Measurements from ENCODE around the gene KLF16. TPM values are rescaled to one million over a fixed set of nuclear protein-coding genes. Genes with fewer than 3 reads are reported as not detected.
A peak's percentile ranks its signal among the peaks of the same experiment; 100 is the strongest.
"Not testable (repeated sequence)": the region's sequence is repeated elsewhere in the genome, so short reads cannot be mapped to it uniquely, and the experiment has no call there.

KLF16 gene
- total RNA-seq, 5 donors from 2014 or later (not counting 1 experiment from before 2014, with no cell fraction given), result 29.8 to 61.4 (median 32.7) TPM

GRCh38 chr19:1882786-1883692 lies 19.7 kb upstream of the KLF16 start:
- H3K27me3 ChIP-seq (replicated peaks in 1 of 2; ENCODE audit: control insufficient read depth in 2 of 2, extremely low read depth in 1 of 2, insufficient read depth in 2 of 2, low read length in 1 of 2), result no peaks in the 10 kb centered on the region
- peak in 1 of 4 experiments; percentile 1 for ATAC-seq (replicated peaks in 1 of 4)
- H3K9me3 ChIP-seq, result no peaks in the 10 kb centered on the region
- 24% methylated on average over 20 of the region's 25 CpGs for WGBS (ENCODE audit: insufficient coverage)
- peaks cover 6 to 15% of the 10 kb centered on the region in 2 donors for H3K36me3 ChIP-seq (ENCODE audit: control insufficient read depth in 2 of 2, extremely low read depth in 1 of 2, insufficient read depth in 1 of 2, low read length in 1 of 2)
- CTCF ChIA-PET, result no interaction called here
- peaks cover 17 to 57% of the 10 kb centered on the region in 2 experiments for H3K4me1 ChIP-seq (ENCODE audit: control insufficient read depth in 1 of 2, extremely low read depth in 1 of 2, insufficient read depth in 2 of 2, low read length in 2 of 2)
- peak overlapping the region; percentile 95 for H3K27ac ChIP-seq (ENCODE audit: low read length)
- Mint-ChIP-seq H3K27ac (peak overlapping the region; percentile 95 to 99), H3K4me1 (peaks cover 30 to 46% (median 32%) of the 10 kb centered on the region in 3 donors), H3K27me3 (no peaks in the 10 kb centered on the region), H3K9me3 (no peaks in the 10 kb centered on the region), H3K36me3 (peaks cover 11% of the 10 kb centered on the region), H3K4me3 (peak overlapping the region; percentile 94 to 99 (median 97))
- peak in 1 of 35 experiments; percentile 32 for DNase-seq
- peak overlapping the region; percentile 85 to 99 for H3K4me3 ChIP-seq (ENCODE audit: control insufficient read depth in 1 of 2, extremely low read depth in 1 of 2, low read length in 1 of 2)
- POLR2A ChIA-PET, result interaction anchor here in 1 of 2 donors (0.6 kb wide), 1 partner anchor 69 kb away, joined by 3 read pairs; no protein-coding TSS in a partner anchor

- H3K4me1 ChIP-seq (ENCODE audit: control insufficient read depth in 1 of 2, extremely low read depth in 1 of 2, insufficient read depth in 2 of 2, low read length in 2 of 2), result peaks cover 17 to 57% of the 10 kb centered on the region in 2 experiments
- peak overlapping the region; percentile 85 to 99 for H3K4me3 ChIP-seq (ENCODE audit: control insufficient read depth in 1 of 2, extremely low read depth in 1 of 2, low read length in 1 of 2)
- H3K27ac ChIP-seq (ENCODE audit: low read length), result peak overlapping the region; percentile 95
- peak overlapping the region; percentile 94 to 99 (median 97) for H3K4me3 Mint-ChIP-seq
- no peaks in the 10 kb centered on the region for H3K27me3 Mint-ChIP-seq
- POLR2A ChIA-PET, result interaction anchor here in 1 of 2 donors (0.6 kb wide), 1 partner anchor 70 kb away, joined by 3 read pairs; no protein-coding TSS in a partner anchor
- H3K4me1 Mint-ChIP-seq, result peaks cover 30 to 42% (median 32%) of the 10 kb centered on the region in 3 donors
- H3K36me3 Mint-ChIP-seq, result peaks cover 11% of the 10 kb centered on the region
- peak; percentile 38 to 72 (median 60) for ATAC-seq (replicated peaks in 1 of 4)
- peak; percentile 54 to 92 (median 79) for DNase-seq
- peak overlapping the region; percentile 95 to 99 for H3K27ac Mint-ChIP-seq
- H3K36me3 ChIP-seq (ENCODE audit: control insufficient read depth in 2 of 2, extremely low read depth in 1 of 2, insufficient read depth in 1 of 2, low read length in 1 of 2), result peaks cover 6 to 15% of the 10 kb centered on the region in 2 donors
- H3K9me3 Mint-ChIP-seq, result no peaks in the 10 kb centered on the region
- 9% methylated on average over 24 of the region's 31 CpGs for WGBS (ENCODE audit: insufficient coverage)
- CTCF ChIA-PET, result no interaction called here
- no peaks in the 10 kb centered on the region for H3K9me3 ChIP-seq
- no peaks in the 10 kb centered on the region for H3K27me3 ChIP-seq (replicated peaks in 1 of 2; ENCODE audit: control insufficient read depth in 2 of 2, extremely low read depth in 1 of 2, insufficient read depth in 2 of 2, low read length in 1 of 2)
These were observed 18.9 kb upstream of the KLF16 start for GRCh38 chr19:1882089-1882785.

- Histone ChIP-seq H3K4me1 (ENCODE audit: control insufficient read depth in 1 of 2, extremely low read depth in 1 of 2, insufficient read depth in 2 of 2, low read length in 2 of 2) (peaks cover 18 to 61% of the 10 kb centered on the region in 2 experiments), H3K4me3 (ENCODE audit: control insufficient read depth in 1 of 2, extremely low read depth in 1 of 2, low read length in 1 of 2) (peak overlapping the region; percentile 85 to 99), H3K27ac (ENCODE audit: low read length) (peak overlapping the region; percentile 95), H3K36me3 (ENCODE audit: control insufficient read depth in 2 of 2, extremely low read depth in 1 of 2, insufficient read depth in 1 of 2, low read length in 1 of 2) (peaks cover 6 to 15% of the 10 kb centered on the region in 2 donors)
- H3K36me3 Mint-ChIP-seq, result peaks cover 11% of the 10 kb centered on the region
- H3K9me3 Mint-ChIP-seq; H3K9me3 ChIP-seq; H3K27me3 Mint-ChIP-seq; POLR2A ChIA-PET; DNase-seq; H3K27me3 ChIP-seq (replicated peaks in 1 of 2; ENCODE audit: control insufficient read depth in 2 of 2, extremely low read depth in 1 of 2, insufficient read depth in 2 of 2, low read length in 1 of 2); CTCF ChIA-PET: not testable (repeated sequence)
- WGBS (ENCODE audit: insufficient coverage), result 25% methylated on average over 14 of the region's 44 CpGs
- H3K4me1 Mint-ChIP-seq, result peaks cover 30 to 43% (median 33%) of the 10 kb centered on the region in 3 donors
- H3K4me3 Mint-ChIP-seq, result peak overlapping the region; percentile 94 to 99 (median 97)
- H3K27ac Mint-ChIP-seq, result peak overlapping the region; percentile 95 to 99
- peak in 1 of 4 experiments; percentile 1 for ATAC-seq (replicated peaks in 1 of 4)
These were observed 18.2 kb upstream of the KLF16 start for GRCh38 chr19:1881393-1882088.

- POLR2A ChIA-PET, result no interaction called here
- 86% methylated on average over 19 of the region's 35 CpGs for whole genome bisulfite sequencing (ENCODE audit: insufficient coverage)
- H3K9me3 ChIP-seq, result no peaks in the 10 kb centered on the region
- H3K27ac ChIP-seq (ENCODE audit: low read length), result peak overlapping the region; percentile 23
- Mint-ChIP-seq H3K9me3 (no peaks in the 10 kb centered on the region), H3K27me3 (no peaks in the 10 kb centered on the region), H3K4me1 (peaks cover 34 to 49% (median 38%) of the 10 kb centered on the region in 3 donors), H3K36me3 (peaks cover 11% of the 10 kb centered on the region), H3K27ac (peak overlapping the region; percentile 55 to 69), H3K4me3 (peak overlapping the region; percentile 41 to 49 (median 45))
- CTCF ChIA-PET, result no interaction called here
- H3K4me1 ChIP-seq (ENCODE audit: control insufficient read depth in 1 of 2, extremely low read depth in 1 of 2, insufficient read depth in 2 of 2, low read length in 2 of 2), result peaks cover 20 to 61% of the 10 kb centered on the region in 2 experiments
- no peaks in the 10 kb centered on the region for H3K27me3 ChIP-seq (replicated peaks in 1 of 2; ENCODE audit: control insufficient read depth in 2 of 2, extremely low read depth in 1 of 2, insufficient read depth in 2 of 2, low read length in 1 of 2)
- no peak for ATAC-seq (replicated peaks in 1 of 4)
- DNase-seq, result no peak
- H3K36me3 ChIP-seq (ENCODE audit: control insufficient read depth in 2 of 2, extremely low read depth in 1 of 2, insufficient read depth in 1 of 2, low read length in 1 of 2), result peaks cover 6 to 15% of the 10 kb centered on the region in 2 donors
- H3K4me3 ChIP-seq (ENCODE audit: control insufficient read depth in 1 of 2, extremely low read depth in 1 of 2, low read length in 1 of 2), result no peak overlapping the region
These were observed 17.4 kb upstream of the KLF16 start for GRCh38 chr19:1880611-1881392.

- H3K9me3 ChIP-seq; H3K4me3 ChIP-seq (ENCODE audit: control insufficient read depth in 1 of 2, extremely low read depth in 1 of 2, low read length in 1 of 2); H3K27me3 ChIP-seq (replicated peaks in 1 of 2; ENCODE audit: control insufficient read depth in 2 of 2, extremely low read depth in 1 of 2, insufficient read depth in 2 of 2, low read length in 1 of 2); CTCF ChIA-PET; ATAC-seq (replicated peaks in 1 of 4); H3K27me3 Mint-ChIP-seq; H3K9me3 Mint-ChIP-seq; DNase-seq; POLR2A ChIA-PET: not testable (repeated sequence)
- peaks cover 11% of the 10 kb centered on the region for H3K36me3 Mint-ChIP-seq
- H3K36me3 ChIP-seq (ENCODE audit: control insufficient read depth in 2 of 2, extremely low read depth in 1 of 2, insufficient read depth in 1 of 2, low read length in 1 of 2), result peaks cover 6 to 15% of the 10 kb centered on the region in 2 donors
- peak overlapping the region in 2 of 3 donors; percentile 13 to 45 for H3K4me3 Mint-ChIP-seq
- 87% methylated on average over 10 of the region's 17 CpGs for WGBS (ENCODE audit: insufficient coverage)
- H3K27ac ChIP-seq (ENCODE audit: low read length), result peak overlapping the region; percentile 23
- H3K4me1 Mint-ChIP-seq, result peaks cover 39 to 55% (median 40%) of the 10 kb centered on the region in 3 donors
- peak overlapping the region; percentile 44 to 55 for H3K27ac Mint-ChIP-seq
- peaks cover 20 to 57% of the 10 kb centered on the region in 2 experiments for H3K4me1 ChIP-seq (ENCODE audit: control insufficient read depth in 1 of 2, extremely low read depth in 1 of 2, insufficient read depth in 2 of 2, low read length in 2 of 2)
These were observed 16.6 kb upstream of the KLF16 start for GRCh38 chr19:1879982-1880381.
